22Rv1 (cell line): Measurements from ENCODE around the gene STAT5A.
"Not testable (repeated sequence)": the region's sequence is repeated elsewhere in the genome, so short reads cannot be mapped to it uniquely, and the experiment has no call there.

Source experiments
- H3K27ac ChIP-seq: fragments of 450-650 bp; 2 replicates; pipeline ENCODE4 v1.5.1; 2017
- CTCF ChIP-seq: fragments of 450-650 bp; IDR thresholded peaks from 2 replicates; pipeline ENCODE4 v1.5.1; 2017; ENCODE audit warnings: mild to moderate bottlenecking
- ZFX ChIP-seq: fragments of 450-650 bp; IDR thresholded peaks from 2 replicates; pipeline ENCODE4 v1.6.1; 2017; ENCODE audit warnings: antibody characterized with exemption, borderline replicate concordance

STAT5A gene

GRCh38 chr17:42288803-42289610, 709 bp downstream of the STAT5A start:
- TF ChIP-seq ZFX (no peak), CTCF (no peak)
- no peak overlapping the region for H3K27ac ChIP-seq

- TF ChIP-seq ZFX, result no peak
- no peak for TF ChIP-seq CTCF
- H3K27ac ChIP-seq, result no peak overlapping the region
These were observed 1.4 kb downstream of the STAT5A start for GRCh38 chr17:42289611-42290181.

GRCh38 chr17:42290577-42290976, 2.3 kb downstream of the STAT5A start:
- no peak overlapping the region for H3K27ac ChIP-seq
- TF ChIP-seq CTCF (no peak), ZFX (no peak)

- H3K27ac ChIP-seq, result no peak overlapping the region
- TF ChIP-seq ZFX (no peak), CTCF (no peak)
These were observed 2.8 kb downstream of the STAT5A start for GRCh38 chr17:42291129-42291528.

GRCh38 chr17:42294469-42295398, 6.4 kb downstream of the STAT5A start:
- H3K27ac ChIP-seq, result peak overlapping the region; percentile 34; the same call in 1 of the 2 replicates
- TF ChIP-seq CTCF (no peak), ZFX (no peak)

GRCh38 chr17:42296012-42296411, 7.7 kb downstream of the STAT5A start:
- TF ChIP-seq ZFX (no peak), CTCF (no peak)
- H3K27ac ChIP-seq, result no peak overlapping the region

- H3K27ac ChIP-seq, result not testable (repeated sequence)
These were observed 9.5 kb downstream of the STAT5A start for GRCh38 chr17:42297775-42298174.

GRCh38 chr17:42299361-42299760, 11.1 kb downstream of the STAT5A start:
- H3K27ac ChIP-seq, result not testable (repeated sequence)

GRCh38 chr17:42299913-42300312, 11.6 kb downstream of the STAT5A start:
- not testable (repeated sequence) for H3K27ac ChIP-seq
